HepG2 (cell line): ENCODE measurements around the gene GLIS1. TPM values are rescaled to one million over a fixed set of nuclear protein-coding genes. Genes with fewer than 3 reads are reported as not detected.

ENCODE experiments used
- ATAC-seq: fragments of 200-7000 bp; cut with Tn5 transposase; 3 replicates; pipeline ENCODE4 v1.9.1; 2020; ENCODE audit warnings: mild to moderate bottlenecking, moderate library complexity
- BruUV-seq: library from RNA; stranded (reverse); fragments of 400-500 nt; replicated peaks from 2 replicates; lab custom pipeline; 2021; lab: Mats Ljungman, UMichigan
- CTCF ChIA-PET: fragments of 300-600 bp; formaldehyde crosslinking; extraction: SDS; loops from one replicate; lab custom pipeline; 2021; ENCODE audit warnings: low total read pairs, inconsistent platforms, low intra/inter-chr PET ratio; lab: Yijun Ruan, JAX
- POLR2A ChIA-PET: fragments of 350-600 bp; sonication (Branson Sonifier 250); formaldehyde crosslinking; loops from one replicate; lab custom pipeline; 2020; ENCODE audit warnings: antibody characterized with exemption, inconsistent platforms; lab: Yijun Ruan, JAX
- DNase-seq: peaks from one replicate; pipeline ENCODE4 v3.0.0-alpha.2; 2015; ENCODE audit warnings: low spot score
- FAIRE-seq: peaks from 3 replicates; lab custom pipeline; 2011; peaks lifted over from hg19 to GRCh38; lab: Jason Lieb, UNC
- H2AFZ ChIP-seq: one replicate; pipeline ENCODE4 v1.6.1; 2011; ENCODE audit warnings: low read length, inconsistent platforms
- H3K27ac ChIP-seq: fragments of 300-600 bp; 3 replicates; pipeline ENCODE4 v1.8.0; 2011; ENCODE audit warnings: mixed run types, mild to moderate bottlenecking, mixed read lengths, low read length, inconsistent platforms; ENCODE audit not compliant: insufficient read depth; ENCODE audit errors: extremely low read length
- H3K27me3 ChIP-seq, 2 experiments: fragments of 200-600 bp in 1 of 2; 2 replicates in 1 of 2; 3 replicates in 1 of 2; pipeline versions ENCODE4 v1.6.0 to v1.8.0; 2011; ENCODE audit warnings: low read length in 2 of 2, mild to moderate bottlenecking in 2 of 2, moderate library complexity in 2 of 2, inconsistent platforms in 1 of 2; ENCODE audit not compliant: insufficient read depth in 2 of 2, control insufficient read depth in 1 of 2
- H3K36me3 ChIP-seq, 2 experiments: fragments of 200-600 bp in 1 of 2; replicated peaks in 1 of 2; 2 replicates in 1 of 2; 3 replicates in 1 of 2; pipeline versions ENCODE4 v1.5.1 to v1.8.0; 2011; ENCODE audit warnings: low read length in 2 of 2, inconsistent platforms in 1 of 2; ENCODE audit not compliant: insufficient read depth in 2 of 2, control insufficient read depth in 1 of 2
- H3K4me1 ChIP-seq: 2 replicates; pipeline ENCODE4 v1.5.1; 2012; ENCODE audit warnings: low read length, inconsistent platforms; ENCODE audit not compliant: insufficient read depth
- H3K4me2 ChIP-seq: 2 replicates; pipeline ENCODE4 v1.6.0; 2011; ENCODE audit warnings: low read depth, low read length, inconsistent platforms
- H3K4me3 ChIP-seq, 3 experiments: fragments of 200-600 bp in 1 of 3; sonication (generic), shearing (Covaris generic) in 1 of 3; replicated peaks in 1 of 3; 2 replicates each; pipeline ENCODE4 v1.5.1; 2011 to 2016; ENCODE audit warnings: low read length in 3 of 3, inconsistent platforms in 2 of 3, low read depth in 2 of 3, mild to moderate bottlenecking in 2 of 3, control low read depth in 1 of 3, mixed read lengths in 1 of 3; ENCODE audit not compliant: insufficient read depth in 1 of 3
- H3K79me2 ChIP-seq: one replicate; pipeline ENCODE4 v1.6.1; 2011; ENCODE audit warnings: low read length, inconsistent platforms; ENCODE audit not compliant: insufficient read depth
- H3K9ac ChIP-seq: 2 replicates; pipeline ENCODE4 v1.6.0; 2011; ENCODE audit warnings: mild to moderate bottlenecking, low read depth, low read length, inconsistent platforms; ENCODE audit not compliant: insufficient read depth
- H3K9me3 ChIP-seq: 2 replicates; pipeline ENCODE4 v1.5.1; 2012; ENCODE audit warnings: mild to moderate bottlenecking, low read length
- H4K20me1 ChIP-seq: 2 replicates; pipeline ENCODE4 v1.6.0; 2011; ENCODE audit warnings: inconsistent platforms, mild to moderate bottlenecking, low read length, moderate library complexity; ENCODE audit not compliant: insufficient read depth
- ATF3 ChIP-seq: sonication (generic); formaldehyde crosslinking; IDR thresholded peaks from 2 replicates; pipeline ENCODE4 v1.4.0; 2020; ENCODE audit warnings: missing genetic modification reagents
- ELK4 ChIP-seq: sonication (generic); formaldehyde crosslinking; IDR thresholded peaks from 2 replicates; pipeline ENCODE4 v1.9.0; 2021; ENCODE audit warnings: missing genetic modification reagents, borderline replicate concordance
- FOXK2 ChIP-seq: fragments of 450-650 bp; IDR thresholded peaks from 2 replicates; pipeline ENCODE4 v1.6.1; 2016
- HDAC6 ChIP-seq: fragments of 200-600 bp; sonication (generic); IDR thresholded peaks from 2 replicates; pipeline ENCODE4 v1.7.0; 2017; ENCODE audit warnings: mild to moderate bottlenecking, antibody characterized with exemption, low read length, low read depth
- MAFK ChIP-seq, 2 experiments: IDR thresholded peaks in 1 of 2; conservative IDR thresholded peaks in 1 of 2; 2 replicates each; pipeline ENCODE4 v1.6.1; 2011; ENCODE audit warnings: improper control_type of control experiment in 2 of 2, low read length in 2 of 2
- PBX3 ChIP-seq: sonication (generic); formaldehyde crosslinking; IDR thresholded peaks from 2 replicates; pipeline ENCODE4 v1.8.1; 2023; ENCODE audit warnings: missing genetic modification reagents, inconsistent platforms, borderline replicate concordance
- SRSF1 ChIP-seq: fragments of 200-400 bp; formaldehyde crosslinking; optimal IDR thresholded peaks from 2 replicates; pipeline ENCODE3; 2017; ENCODE audit warnings: mild to moderate bottlenecking, low read depth, low read length, moderate library complexity
- ZBTB21 ChIP-seq: sonication (generic); formaldehyde crosslinking; IDR thresholded peaks from 2 replicates; pipeline ENCODE4 v1.4.0; 2020; ENCODE audit warnings: missing genetic modification reagents
- ZFP37 ChIP-seq: sonication (generic); formaldehyde crosslinking; IDR thresholded peaks from 2 replicates; pipeline ENCODE4 v1.4.0; 2020; ENCODE audit warnings: missing genetic modification reagents, borderline replicate concordance
- ZHX1 ChIP-seq: sonication (generic); formaldehyde crosslinking; IDR thresholded peaks from 2 replicates; pipeline ENCODE4 v1.8.1; 2022; ENCODE audit warnings: low read depth, mild to moderate bottlenecking, missing genetic modification reagents
- ZKSCAN8 ChIP-seq: IDR thresholded peaks from 2 replicates; pipeline ENCODE4 v1.6.1; 2016; ENCODE audit warnings: borderline replicate concordance, missing genetic modification reagents, missing compliant biosample characterization
- ZMAT3 ChIP-seq: sonication (generic); formaldehyde crosslinking; conservative IDR thresholded peaks from 2 replicates; pipeline ENCODE4 v1.7.0; 2021; ENCODE audit warnings: missing genetic modification reagents
- ZNF383 ChIP-seq: sonication (generic); formaldehyde crosslinking; IDR thresholded peaks from 2 replicates; pipeline ENCODE4 v1.4.0; 2020; ENCODE audit warnings: missing genetic modification reagents, mild to moderate bottlenecking, borderline replicate concordance
- ZNF724P ChIP-seq: sonication (generic); formaldehyde crosslinking; IDR thresholded peaks from 2 replicates; pipeline ENCODE4 v1.8.0; 2022; ENCODE audit warnings: missing genetic modification reagents, borderline replicate concordance
- ZNF788 ChIP-seq: sonication (generic); formaldehyde crosslinking; IDR thresholded peaks from 2 replicates; pipeline ENCODE4 v1.5.0; 2020; ENCODE audit warnings: mild to moderate bottlenecking, missing genetic modification reagents, borderline replicate concordance
- WGBS: methylation state at CpG from one replicate; pipeline ENCODE4 v1.1.6; 2017; ENCODE audit warnings: low lambda C conversion rate; 5-methylcytosine and 5-hydroxymethylcytosine counted together
- in situ Hi-C: cut with HindIII; loops from 2 replicates; pipeline ENCODE4 v1.10.0; 2017; ENCODE audit warnings: low pct_unique_long_range_greater_than_20kb; ENCODE audit not compliant: extremely low pct_ligation_motif_present
- intact Hi-C: fragments of 100-400 bp; cut with micrococcal nuclease; formaldehyde crosslinking; loops from one replicate; pipeline ENCODE4 v1.10.0; 2022; ENCODE audit not compliant: unreplicated experiment
- polyA plus RNA-seq, 8 experiments: library from polyadenylated mRNA; depleted of rRNA in 3 of 8; stranded (reverse) in 7 of 8; unstranded in 1 of 8; fragments of >200 nt; fragmentation: Illumina TruSeq in 4 of 8; extraction: Trizol in 4 of 8; gene quantifications; 2 replicates each; pipeline versions ENCODE4 v1.2.1 to v1.2.3, GENCODE V29; 2011 to 2016; ENCODE audit warnings: low read depth in 4 of 8, missing spikeins in 1 of 8, mixed read lengths in 1 of 8; ENCODE audit not compliant: insufficient read depth in 1 of 8
- total RNA-seq, 5 experiments: library from RNA; depleted of rRNA; stranded (reverse); fragments of >200 nt; fragmentation: Illumina TruSeq; extraction: Trizol; gene quantifications; 2 replicates each; pipeline ENCODE4 v1.2.3, GENCODE V29; 2016; ENCODE audit warnings: low read depth in 1 of 5

GLIS1 gene
- total and polyA plus RNA-seq, 2 of the 13 experiments (the other 11 are each of a cell fraction or from before 2014, with no cell fraction given) = 0.03 TPM; not detected in 1

GRCh38 chr1:53733447-53733931 is 5.5 kb downstream of the GLIS1 start (continued):
- TF ChIP-seq ELK4 (CRISPR knock-in tag) (no peak), ZNF724P (CRISPR knock-in tag) (no peak), MAFK (conservative IDR thresholded peaks at IDR 0.05 in 1 of 2, IDR thresholded peaks at IDR 0.05 in 1 of 2; ENCODE audit: low read length in 2 of 2) (no peak), ATF3 (no peak), ZHX1 (CRISPR knock-in tag) (no peak), ZNF788 (CRISPR knock-in tag) (no peak)

GRCh38 chr1:53732912-53733317 is 6.0 kb downstream of the GLIS1 start:
- no peak overlapping the region for H3K4me2 ChIP-seq
- no peak overlapping the region for H3K9ac ChIP-seq
- H3K4me3 ChIP-seq = no peak overlapping the region
- 22% methylated on average over 6 of the region's 6 CpGs for WGBS
- H3K27ac ChIP-seq = no peak overlapping the region
- no peak for ATAC-seq
- peaks cover 1 to 89% of the 10 kb centered on the region in 2 experiments for H3K27me3 ChIP-seq
- no peaks in the 10 kb centered on the region for H3K36me3 ChIP-seq
- BruUV-seq = no TSS peak
- in situ Hi-C loops = no loop called here
- H3K9me3 ChIP-seq = no peaks in the 10 kb centered on the region
- intact Hi-C loops = no loop called here
- H3K79me2 ChIP-seq = no peaks in the 10 kb centered on the region
- ChIA-PET POLR2A (no interaction called here), CTCF (no interaction called here)
- FAIRE-seq = no peak
- no peaks in the 10 kb centered on the region for H3K4me1 ChIP-seq
- no peak for DNase-seq
- no peak overlapping the region for H2AFZ ChIP-seq
- no peaks in the 10 kb centered on the region for H4K20me1 ChIP-seq
- TF ChIP-seq PBX3 (CRISPR knock-in tag) (no peak), ZNF383 (CRISPR knock-in tag) (no peak), FOXK2 (no peak), ZBTB21 (CRISPR knock-in tag) (no peak), HDAC6 (no peak), SRSF1 (no peak), ZFP37 (CRISPR knock-in tag) (no peak), ZMAT3 (CRISPR knock-in tag) (no peak), ZKSCAN8 (CRISPR knock-in tag) (no peak)
